IMR-90 (cell line): ENCODE measurements around the gene CDH13. TPM values are rescaled to one million over a fixed set of nuclear protein-coding genes. Genes with fewer than 3 reads are reported as not detected.

Experiments used
- ATAC-seq: fragments of 200-7000 bp; cut with Tn5 transposase; 2 replicates; pipeline ENCODE4 v1.9.1; 2020; ENCODE audit warnings: low read depth, mild to moderate bottlenecking, moderate library complexity
- BruUV-seq: library from RNA; stranded (reverse); fragments of 400-500 nt; replicated peaks from 2 replicates; lab custom pipeline; 2021; lab: Mats Ljungman, UMichigan
- CTCF ChIA-PET: fragments of 300-600 bp; formaldehyde crosslinking; extraction: SDS; loops from one replicate; lab custom pipeline; 2021; ENCODE audit warnings: antibody characterized with exemption; lab: Yijun Ruan, JAX
- POLR2A ChIA-PET: fragments of 300-600 bp; sonication (Branson Sonifier 250); formaldehyde crosslinking; loops from one replicate; lab custom pipeline; 2022; ENCODE audit warnings: antibody characterized with exemption; ENCODE audit not compliant: unreplicated experiment; lab: Charles Lee
- DNase-seq: peaks from one replicate; pipeline ENCODE4 v3.0.0; 2013
- H2AFZ ChIP-seq: replicated peaks from 2 replicates; pipeline ENCODE3; 2013; ENCODE audit warnings: low read length, mild to moderate bottlenecking; ENCODE audit not compliant: poor library complexity
- H2AK5ac ChIP-seq: 2 replicates; pipeline ENCODE4 v1.6.1; 2013; ENCODE audit warnings: low read depth, low read length, inconsistent platforms
- H2AK9ac ChIP-seq: replicated peaks from 2 replicates; pipeline ENCODE3; 2013; ENCODE audit warnings: mild to moderate bottlenecking, low read depth, low read length, moderate library complexity; ENCODE audit not compliant: poor library complexity
- H2BK120ac ChIP-seq: 2 replicates; pipeline ENCODE4 v1.6.1; 2013; ENCODE audit warnings: low read depth, low read length, inconsistent platforms
- H2BK15ac ChIP-seq: 3 replicates; pipeline ENCODE4 v1.6.1; 2013; ENCODE audit warnings: low read depth, low read length, inconsistent platforms
- H2BK20ac ChIP-seq: 2 replicates; pipeline ENCODE4 v1.6.1; 2013; ENCODE audit warnings: low read depth, mild to moderate bottlenecking, inconsistent platforms, low read length, moderate library complexity
- H2BK5ac ChIP-seq: 2 replicates; pipeline ENCODE4 v1.6.1; 2013; ENCODE audit warnings: mild to moderate bottlenecking, low read depth, low read length, inconsistent platforms; ENCODE audit not compliant: poor library complexity, severe bottlenecking
- H3K14ac ChIP-seq: replicated peaks from 2 replicates; pipeline ENCODE4 v1.6.1; 2013; ENCODE audit warnings: low read depth, low read length, inconsistent platforms
- H3K18ac ChIP-seq: 2 replicates; pipeline ENCODE4 v1.6.1; 2013; ENCODE audit warnings: low read depth, low read length, control low read depth
- H3K23ac ChIP-seq: 2 replicates; pipeline ENCODE4 v1.6.1; 2013; ENCODE audit warnings: low read depth, low read length, inconsistent platforms
- H3K27ac ChIP-seq: 2 replicates; pipeline ENCODE4 v1.5.1; 2013; ENCODE audit warnings: mild to moderate bottlenecking, control low read depth, low read length; ENCODE audit not compliant: insufficient read depth
- H3K27me3 ChIP-seq: 2 replicates; pipeline ENCODE4 v1.6.1; 2013; ENCODE audit warnings: low read length; ENCODE audit not compliant: control insufficient read depth, insufficient read depth
- H3K36me3 ChIP-seq: 2 replicates; pipeline ENCODE4 v1.6.1; 2013; ENCODE audit warnings: low read length, mixed read lengths; ENCODE audit not compliant: control insufficient read depth, insufficient read depth
- H3K4ac ChIP-seq: 2 replicates; pipeline ENCODE4 v1.6.1; 2013; ENCODE audit warnings: low read depth, low read length, inconsistent platforms
- H3K4me1 ChIP-seq: 2 replicates; pipeline ENCODE4 v1.6.1; 2013; ENCODE audit warnings: low read length, mixed read lengths; ENCODE audit not compliant: control insufficient read depth, insufficient read depth
- H3K4me2 ChIP-seq: 2 replicates; pipeline ENCODE4 v1.6.1; 2013; ENCODE audit warnings: low read depth, mild to moderate bottlenecking, control low read depth, low read length, moderate library complexity
- H3K4me3 ChIP-seq: 2 replicates; pipeline ENCODE4 v1.5.1; 2013; ENCODE audit warnings: low read depth, mild to moderate bottlenecking, control low read depth, low read length, moderate library complexity; ENCODE audit not compliant: insufficient read depth
- H3K56ac ChIP-seq: 2 replicates; pipeline ENCODE4 v1.6.1; 2013; ENCODE audit warnings: low read length, inconsistent platforms; ENCODE audit not compliant: insufficient read depth; ENCODE audit errors: extremely low read depth
- H3K79me1 ChIP-seq, 2 experiments: 2 replicates each; pipeline ENCODE4 v1.6.1; 2013; ENCODE audit warnings: low read length in 2 of 2, inconsistent platforms in 1 of 2, low read depth in 1 of 2
- H3K9ac ChIP-seq: 2 replicates; pipeline ENCODE4 v1.6.1; 2013; ENCODE audit warnings: low read depth, low read length, control low read depth
- H3K9me1 ChIP-seq: 2 replicates; pipeline ENCODE4 v1.6.1; 2013; ENCODE audit warnings: low read length, inconsistent platforms; ENCODE audit not compliant: insufficient read depth
- H3K9me3 ChIP-seq: 2 replicates; pipeline ENCODE4 v1.6.1; 2013; ENCODE audit warnings: low read length; ENCODE audit not compliant: control insufficient read depth, insufficient read depth
- H4K20me1 ChIP-seq: 2 replicates; pipeline ENCODE4 v1.6.1; 2013; ENCODE audit warnings: low read length, inconsistent platforms; ENCODE audit not compliant: insufficient read depth
- H4K5ac ChIP-seq: 2 replicates; pipeline ENCODE4 v1.6.1; 2013; ENCODE audit warnings: mild to moderate bottlenecking, low read depth, low read length, control low read depth
- H4K8ac ChIP-seq, 2 experiments: 2 replicates each; pipeline ENCODE4 v1.6.1; 2013; ENCODE audit warnings: low read depth in 2 of 2, low read length in 2 of 2, control low read depth in 1 of 2, inconsistent platforms in 1 of 2
- H4K91ac ChIP-seq: 2 replicates; pipeline ENCODE4 v1.6.1; 2013; ENCODE audit warnings: low read depth, low read length, inconsistent platforms; ENCODE audit not compliant: insufficient read depth
- NFE2L2 ChIP-seq: fragments of 150-350 bp; IDR thresholded peaks from 2 replicates; pipeline ENCODE4 v1.6.1; 2016; ENCODE audit warnings: low read depth, mild to moderate bottlenecking, low read length
- WGBS, 2 experiments: methylation state at CpG; one replicate each; pipeline versions ENCODE4 v1.1.5 to v1.1.7; 2013; ENCODE audit warnings: missing lambda C conversion rate in 2 of 2; ENCODE audit not compliant: insufficient read length in 1 of 2; ENCODE audit errors: extremely low coverage in 2 of 2; 5-methylcytosine and 5-hydroxymethylcytosine counted together
- dilution Hi-C: fragments of 300-500 bp; cut with HindIII; formaldehyde crosslinking; loops from one replicate; pipeline ENCODE4 v1.14.3; 2018; ENCODE audit warnings: low sequenced_read_pairs; ENCODE audit not compliant: unreplicated experiment
- in situ Hi-C: fragments of 300-500 bp; cut with MboI; formaldehyde crosslinking; loops from 3 replicates; pipeline ENCODE4 v1.14.3; 2019; ENCODE audit warnings: low sequenced_read_pairs, inconsistent platforms, mixed read lengths
- intact Hi-C: fragments of 100-400 bp; cut with micrococcal nuclease; formaldehyde crosslinking; loops from 2 replicates; pipeline ENCODE4 v1.10.0; 2022
- polyA plus RNA-seq, 3 experiments: library from polyadenylated mRNA; depleted of rRNA; stranded (reverse); fragments of >200 nt; gene quantifications; 2 replicates each; pipeline ENCODE4 v1.2.3, GENCODE V29; 2012; ENCODE audit warnings: low replicate concordance in 1 of 3
- total RNA-seq: library from RNA; depleted of rRNA; stranded (reverse); fragments of >200 nt; gene quantifications from 2 replicates; pipeline ENCODE4 v1.2.3, GENCODE V29; 2012
- TF ChIP-seq, protein P1 (sequence below): conservative IDR thresholded peaks from 2 replicates; pipeline ENCODE4 v1.5.1; 2012; ENCODE audit warnings: mild to moderate bottlenecking, low read depth, low read length, improper control_type of control experiment
- TF ChIP-seq, protein P2 (sequence below): fragments of 150-350 bp; IDR thresholded peaks from 2 replicates; pipeline ENCODE4 v1.6.1; 2016; ENCODE audit warnings: low read depth, mild to moderate bottlenecking, low read length, moderate library complexity, borderline replicate concordance

The CDH13 gene
- total and polyA plus RNA-seq, 2 of the 4 experiments (the other 2 are of a cell fraction) = 61.6 to 74.7 TPM

DNA sequence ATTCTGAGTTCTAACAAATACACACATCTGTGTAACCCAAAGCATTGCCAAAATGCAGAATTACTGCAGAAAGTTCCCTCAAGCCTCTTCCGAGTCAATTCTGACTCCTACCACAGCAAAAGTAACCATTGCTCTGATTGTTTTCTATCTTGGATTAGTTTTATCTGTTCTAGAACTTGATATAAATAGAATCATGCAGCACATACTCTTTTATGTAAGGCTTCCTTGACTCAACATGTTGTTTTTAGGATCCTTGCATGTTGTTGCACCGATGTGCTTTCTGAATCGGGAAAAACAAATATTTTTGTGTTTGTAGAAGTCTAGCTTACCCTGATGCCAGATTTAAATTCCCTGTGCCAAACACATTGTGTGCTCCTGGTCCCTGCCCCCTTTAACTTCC lies 140.4 kb downstream of the CDH13 start:
- no peak overlapping the region for H3K56ac ChIP-seq

More for the DNA sequence above, 140.4 kb downstream of the CDH13 start:
- H4K20me1 ChIP-seq = 0 out of 2 replicates have a peak, but pooled peaks cover 4% of the 10 kb centered on the region
- H2AK5ac ChIP-seq = no peak overlapping the region
- no peak overlapping the region for H3K18ac ChIP-seq
- H2AK9ac ChIP-seq = no peak overlapping the region
- H3K79me1 ChIP-seq = peaks cover 10 to 33% of the 10 kb centered on the region in 2 experiments
- H2BK120ac ChIP-seq = no peak overlapping the region
- no peak overlapping the region for H4K91ac ChIP-seq
- dilution Hi-C loops = no loop called here
- H3K4me1 ChIP-seq = no peaks in the 10 kb centered on the region
- CTCF ChIA-PET = no interaction called here
- no peak overlapping the region for H3K4ac ChIP-seq
- H3K36me3 ChIP-seq = no peaks in the 10 kb centered on the region
- no peak overlapping the region for H2AFZ ChIP-seq
- H2BK20ac ChIP-seq = no peak overlapping the region
- no peak overlapping the region for H3K4me2 ChIP-seq
- H3K23ac ChIP-seq = no peak overlapping the region
- H2BK5ac ChIP-seq = no peak overlapping the region
- POLR2A ChIA-PET = no interaction called here
- H2BK15ac ChIP-seq = no peak overlapping the region
- TF ChIP-seq, protein P1, sequence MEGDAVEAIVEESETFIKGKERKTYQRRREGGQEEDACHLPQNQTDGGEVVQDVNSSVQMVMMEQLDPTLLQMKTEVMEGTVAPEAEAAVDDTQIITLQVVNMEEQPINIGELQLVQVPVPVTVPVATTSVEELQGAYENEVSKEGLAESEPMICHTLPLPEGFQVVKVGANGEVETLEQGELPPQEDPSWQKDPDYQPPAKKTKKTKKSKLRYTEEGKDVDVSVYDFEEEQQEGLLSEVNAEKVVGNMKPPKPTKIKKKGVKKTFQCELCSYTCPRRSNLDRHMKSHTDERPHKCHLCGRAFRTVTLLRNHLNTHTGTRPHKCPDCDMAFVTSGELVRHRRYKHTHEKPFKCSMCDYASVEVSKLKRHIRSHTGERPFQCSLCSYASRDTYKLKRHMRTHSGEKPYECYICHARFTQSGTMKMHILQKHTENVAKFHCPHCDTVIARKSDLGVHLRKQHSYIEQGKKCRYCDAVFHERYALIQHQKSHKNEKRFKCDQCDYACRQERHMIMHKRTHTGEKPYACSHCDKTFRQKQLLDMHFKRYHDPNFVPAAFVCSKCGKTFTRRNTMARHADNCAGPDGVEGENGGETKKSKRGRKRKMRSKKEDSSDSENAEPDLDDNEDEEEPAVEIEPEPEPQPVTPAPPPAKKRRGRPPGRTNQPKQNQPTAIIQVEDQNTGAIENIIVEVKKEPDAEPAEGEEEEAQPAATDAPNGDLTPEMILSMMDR = no peak
- TF ChIP-seq, protein P2, sequence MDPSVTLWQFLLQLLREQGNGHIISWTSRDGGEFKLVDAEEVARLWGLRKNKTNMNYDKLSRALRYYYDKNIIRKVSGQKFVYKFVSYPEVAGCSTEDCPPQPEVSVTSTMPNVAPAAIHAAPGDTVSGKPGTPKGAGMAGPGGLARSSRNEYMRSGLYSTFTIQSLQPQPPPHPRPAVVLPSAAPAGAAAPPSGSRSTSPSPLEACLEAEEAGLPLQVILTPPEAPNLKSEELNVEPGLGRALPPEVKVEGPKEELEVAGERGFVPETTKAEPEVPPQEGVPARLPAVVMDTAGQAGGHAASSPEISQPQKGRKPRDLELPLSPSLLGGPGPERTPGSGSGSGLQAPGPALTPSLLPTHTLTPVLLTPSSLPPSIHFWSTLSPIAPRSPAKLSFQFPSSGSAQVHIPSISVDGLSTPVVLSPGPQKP = no peak
- no peak for TF ChIP-seq NFE2L2
- intact Hi-C loops = no loop called here
- no peak overlapping the region for H3K4me3 ChIP-seq
- ATAC-seq (no peak), DNase-seq (no peak)
- H3K27ac ChIP-seq = no peak overlapping the region
- no TSS peak for BruUV-seq
- H3K9ac ChIP-seq = no peak overlapping the region
- no peak overlapping the region for H4K5ac ChIP-seq
- no CpG with 5 or more reads among the region's 3 CpGs for WGBS, 2 experiments
- no peaks in the 10 kb centered on the region; the same call in 1 of the 2 replicates for H3K9me1 ChIP-seq
- H3K9me3 ChIP-seq = no peaks in the 10 kb centered on the region
- no peak overlapping the region for H3K14ac ChIP-seq
- in situ Hi-C loops = no loop called here
- H4K8ac ChIP-seq = no peak overlapping the region
- H3K27me3 ChIP-seq = no peaks in the 10 kb centered on the region
